EL (cell line): ENCODE data around the gene STK32C.

ENCODE experiments used
- DNase-seq: peaks from one replicate; pipeline ENCODE4 v3.0.0-alpha.2; 2016

STK32C gene

GRCh38 chr10:132264306-132264950 is 43.3 kb downstream of the STK32C start:
- no peak for DNase-seq

GRCh38 chr10:132263866-132264265 is 43.9 kb downstream of the STK32C start:
- no peak for DNase-seq

- no peak for DNase-seq
Measured at GRCh38 chr10:132259702-132260482, 47.9 kb downstream of the STK32C start.

GRCh38 chr10:132258423-132258822 is 49.3 kb downstream of the STK32C start:
- no peak for DNase-seq

DNA sequence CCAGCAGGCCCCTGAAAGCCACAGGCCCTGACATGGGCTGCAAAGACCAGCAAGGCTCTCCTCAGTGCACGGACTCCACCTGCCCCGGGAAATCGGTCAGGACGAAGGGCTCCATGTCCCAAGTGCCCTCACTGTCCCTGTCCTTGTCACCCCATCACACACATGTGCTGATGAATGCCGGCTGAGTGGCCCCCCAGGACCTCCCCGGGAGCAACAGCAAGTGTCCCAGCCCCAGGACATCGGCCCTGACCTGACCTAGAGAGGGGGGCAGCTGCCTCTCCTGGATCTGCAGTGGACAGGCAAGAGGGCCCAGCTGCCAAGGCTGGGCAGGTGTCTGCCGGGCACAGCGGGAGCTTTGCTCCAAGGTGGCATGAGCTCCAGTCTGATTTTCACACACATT is 49.8 kb downstream of the STK32C start:
- DNase-seq, result no peak

DNA sequence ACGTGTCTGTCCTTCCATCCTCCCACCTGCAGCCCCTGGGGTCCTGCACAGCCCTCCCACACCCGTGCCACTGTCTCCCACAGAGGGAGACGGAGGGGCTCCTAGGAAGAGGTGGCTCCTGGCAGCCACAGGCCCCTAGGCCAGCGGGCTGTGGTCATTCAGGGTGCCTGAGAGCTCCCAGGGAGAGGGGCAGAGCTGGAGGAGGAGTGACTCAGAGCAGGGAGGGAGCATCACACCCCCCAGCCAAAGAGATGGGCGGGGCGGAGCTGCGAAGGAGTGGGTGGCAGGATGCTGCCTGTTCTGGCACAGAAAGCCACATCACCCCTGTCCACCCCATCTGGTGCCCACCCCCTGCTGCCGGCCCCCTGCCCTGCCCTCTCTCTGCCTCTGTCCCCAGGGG is 50.5 kb downstream of the STK32C start:
- DNase-seq, result peak; percentile 76

DNA sequence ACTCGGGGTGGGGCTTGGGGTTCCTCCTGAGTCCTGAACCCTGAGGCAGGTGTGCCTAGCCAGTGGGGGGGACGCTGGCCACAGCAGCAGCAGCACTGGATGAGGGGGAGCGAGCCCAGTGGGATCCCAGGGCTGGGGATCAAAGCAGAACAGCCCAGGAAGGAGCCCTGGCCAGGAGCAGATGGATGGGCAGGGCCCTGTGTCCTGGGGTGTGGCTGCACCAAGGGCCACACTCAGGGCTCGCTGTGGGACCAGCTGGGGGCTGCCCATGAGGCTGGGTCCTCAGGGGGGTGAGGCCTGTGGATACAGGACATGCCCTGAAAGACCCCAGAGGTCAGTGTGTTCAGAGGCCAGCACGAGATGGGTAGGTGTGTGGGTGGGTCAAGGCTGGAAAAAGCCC is 50.9 kb downstream of the STK32C start:
- no peak for DNase-seq

GRCh38 chr10:132255489-132256344 is 52.0 kb downstream of the STK32C start:
- DNase-seq, result no peak

DNA sequence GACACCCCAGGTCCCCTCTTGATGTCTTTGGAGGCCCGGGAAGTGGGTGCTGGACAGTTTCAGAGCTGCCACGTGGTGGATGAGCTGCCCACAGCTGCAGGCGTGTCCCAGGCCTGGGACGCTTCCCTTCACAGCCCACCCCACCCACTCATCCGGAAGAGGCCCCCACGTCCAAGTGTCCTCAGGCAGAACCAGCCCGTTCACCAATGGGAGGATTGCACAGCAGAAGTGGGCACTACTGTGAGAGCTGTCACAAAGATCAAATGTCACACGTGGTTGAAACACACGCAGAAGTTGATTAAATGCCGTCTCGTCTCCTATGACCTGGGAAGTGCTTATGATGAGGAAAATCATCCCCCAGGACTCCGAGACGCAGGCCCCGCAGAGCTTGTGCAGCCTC is 52.9 kb downstream of the STK32C start:
- no peak for DNase-seq

DNA sequence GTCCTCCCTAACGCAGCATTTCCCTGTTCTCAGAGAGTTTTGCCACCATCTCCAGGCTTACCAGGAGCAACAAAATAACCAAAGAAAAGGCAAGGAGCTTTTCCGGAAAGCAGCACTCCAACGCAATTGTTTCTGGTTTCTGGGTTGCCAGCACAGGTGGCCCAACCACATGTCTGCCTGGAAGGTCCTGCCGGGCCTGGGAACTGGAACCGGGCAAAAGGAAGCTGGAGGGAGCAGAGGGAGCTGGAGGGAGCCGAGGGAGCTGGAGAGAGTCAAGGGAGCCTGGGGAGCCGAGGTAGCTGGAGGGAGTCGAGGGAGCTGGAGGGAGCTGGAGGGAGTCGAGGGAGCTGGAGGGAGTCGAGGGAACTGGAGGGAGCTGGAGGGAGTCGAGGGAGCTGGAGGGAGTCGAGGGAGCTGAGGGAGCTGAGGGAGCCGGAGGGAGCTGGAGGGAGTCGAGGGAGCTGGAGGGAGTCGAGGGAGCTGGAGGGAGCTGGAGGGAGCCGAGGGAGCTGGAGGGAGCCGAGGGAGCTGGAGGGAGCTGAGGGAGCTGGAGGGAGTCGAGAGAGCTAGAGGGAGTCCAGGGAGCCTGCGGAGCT is 54.6 kb downstream of the STK32C start:
- DNase-seq, result no peak

GRCh38 chr10:132252412-132252811 is 55.3 kb downstream of the STK32C start:
- DNase-seq, result no peak

GRCh38 chr10:132251928-132252327 is 55.8 kb downstream of the STK32C start:
- no peak for DNase-seq

GRCh38 chr10:132250481-132251475 is 57.0 kb downstream of the STK32C start:
- no peak for DNase-seq

GRCh38 chr10:132249824-132250375 is 57.9 kb downstream of the STK32C start:
- DNase-seq, result no peak

DNA sequence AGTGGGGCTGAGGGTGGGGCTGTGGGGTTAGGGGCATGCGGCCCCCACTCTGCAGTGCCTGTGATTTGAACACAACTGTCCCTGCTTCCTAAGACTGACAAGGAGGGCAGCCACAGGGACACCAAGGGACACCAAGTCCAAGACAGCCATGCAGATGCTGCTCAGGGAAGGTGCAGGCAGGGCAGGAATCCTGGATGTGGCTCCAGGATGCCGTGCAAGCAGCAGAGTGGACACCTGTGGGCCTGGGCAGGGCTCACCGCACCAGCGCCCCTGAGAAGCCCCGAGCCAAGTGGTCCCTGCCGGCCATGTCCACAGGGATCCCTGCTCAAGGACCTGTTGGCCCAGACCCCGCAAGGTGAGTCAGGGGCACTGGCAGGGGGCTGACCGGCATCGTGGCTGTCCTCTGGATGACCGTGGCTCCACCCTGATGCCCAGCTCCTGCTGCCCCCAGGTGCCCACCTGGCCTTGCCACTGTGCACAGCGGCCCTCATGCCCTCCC is 58.5 kb downstream of the STK32C start:
- no peak for DNase-seq

DNA sequence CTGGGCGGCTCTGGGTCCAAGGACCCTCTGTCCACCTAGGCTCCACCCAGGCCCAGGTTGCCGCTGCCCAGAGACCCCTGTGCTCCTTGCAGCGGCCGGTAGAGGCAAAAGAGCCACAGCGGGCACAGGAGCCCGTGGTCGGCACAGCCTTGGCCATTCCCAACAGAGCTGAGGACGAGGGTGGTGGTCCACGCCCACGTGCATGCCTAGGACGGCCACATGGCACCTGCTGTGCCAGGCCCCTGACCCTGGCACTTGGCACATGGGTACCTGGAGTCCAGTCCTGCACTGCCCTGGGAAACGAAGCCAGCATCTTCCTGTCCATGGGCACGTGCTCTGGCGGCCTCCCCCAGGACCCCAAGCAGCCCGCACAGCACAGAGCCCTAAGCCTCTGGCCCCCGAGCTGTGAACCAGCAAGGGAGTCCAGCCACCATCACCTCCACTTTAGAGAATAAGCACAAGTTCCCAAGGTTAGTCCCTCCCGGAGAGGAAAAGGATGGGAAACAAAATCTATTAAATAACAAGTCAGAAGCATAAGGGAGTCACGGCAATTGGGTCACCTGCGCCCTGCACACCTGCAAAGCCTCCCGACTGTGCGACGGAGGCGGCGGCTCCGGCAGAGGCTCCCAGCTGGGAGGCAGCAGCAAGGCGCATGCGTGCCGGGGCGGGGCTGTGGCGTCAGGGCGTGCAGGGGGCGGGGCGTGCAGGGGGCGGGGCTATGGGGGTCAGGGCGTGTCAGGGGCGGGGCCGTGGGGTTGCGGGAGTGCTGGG is 59.1 kb downstream of the STK32C start:
- DNase-seq, result peak; percentile 48

DNA sequence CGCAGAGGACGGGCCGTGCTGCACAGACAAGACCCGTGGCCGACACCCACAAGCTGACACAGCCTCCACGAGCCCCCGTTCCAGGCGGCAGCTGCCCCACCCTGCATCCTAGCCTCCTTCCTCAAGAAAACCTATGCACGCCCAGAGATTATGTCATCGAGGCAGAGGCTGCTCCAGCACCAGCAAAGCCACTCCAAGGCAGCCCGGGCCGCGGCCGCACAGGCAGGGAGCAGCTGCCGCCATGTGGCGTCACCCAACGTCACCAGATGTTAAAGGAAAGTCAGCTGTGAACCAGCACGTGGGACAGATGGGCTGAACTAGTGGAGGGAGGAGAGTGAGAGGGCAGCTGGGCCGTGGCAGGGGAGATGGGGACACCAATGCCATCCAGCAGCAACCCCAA is 59.8 kb downstream of the STK32C start:
- no peak for DNase-seq

- DNase-seq, result no peak
Measured at GRCh38 chr10:132246296-132246695, 61.5 kb downstream of the STK32C start.

DNA sequence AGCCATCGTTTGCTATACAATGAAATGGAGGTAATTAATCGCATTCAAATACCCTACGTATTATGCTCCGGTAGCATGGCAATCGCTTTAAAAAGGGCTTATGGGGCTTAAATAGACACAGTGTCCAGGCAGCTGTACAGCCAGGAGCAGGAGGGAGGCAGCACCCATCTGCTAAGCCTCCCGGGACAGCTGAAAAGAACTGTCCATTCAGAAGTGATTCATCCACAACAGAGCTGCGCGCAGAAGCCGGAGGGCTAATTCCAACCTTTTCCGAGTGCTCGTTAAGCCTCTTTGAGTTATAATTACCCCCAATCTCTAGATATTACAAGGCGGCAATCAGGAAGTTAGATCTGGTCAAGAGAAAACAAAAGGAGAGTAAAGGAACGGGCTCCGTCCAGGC is 62.7 kb downstream of the STK32C start:
- DNase-seq, result no peak

DNA sequence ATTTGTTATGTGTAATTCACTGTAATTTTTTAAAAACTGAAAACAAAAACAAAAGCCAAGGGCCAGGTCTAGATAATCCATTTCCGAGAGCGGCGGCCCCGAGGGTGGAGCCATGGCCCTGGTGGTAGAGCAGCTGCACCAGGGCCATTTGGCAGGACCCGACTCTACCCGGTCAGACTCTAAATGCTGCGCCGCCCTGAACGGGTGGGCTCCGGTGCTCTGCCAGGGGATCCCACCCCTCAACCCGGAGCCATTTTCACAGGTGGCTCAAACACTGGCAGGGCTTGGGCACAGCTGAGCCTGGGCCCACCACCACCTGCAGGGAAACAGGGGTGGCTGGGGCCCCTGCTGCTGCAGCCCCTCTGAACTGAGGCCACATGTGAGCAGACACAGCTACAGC is 64.1 kb downstream of the STK32C start:
- DNase-seq, result no peak

- DNase-seq, result no peak
Measured at GRCh38 chr10:132243141-132243540, 64.6 kb downstream of the STK32C start.
